GM18870 (cell line): Measurements from ENCODE around the gene FOLR1.
"Not testable (repeated sequence)": the region's sequence is repeated elsewhere in the genome, so short reads cannot be mapped to it uniquely, and the experiment has no call there.

Source experiments
- ATAC-seq: cut with Tn5 transposase; IDR thresholded peaks from one replicate; pipeline ENCODE4 v1.9.1; 2021; ENCODE audit warnings: moderate library complexity; ENCODE audit not compliant: unreplicated experiment

The FOLR1 gene

DNA sequence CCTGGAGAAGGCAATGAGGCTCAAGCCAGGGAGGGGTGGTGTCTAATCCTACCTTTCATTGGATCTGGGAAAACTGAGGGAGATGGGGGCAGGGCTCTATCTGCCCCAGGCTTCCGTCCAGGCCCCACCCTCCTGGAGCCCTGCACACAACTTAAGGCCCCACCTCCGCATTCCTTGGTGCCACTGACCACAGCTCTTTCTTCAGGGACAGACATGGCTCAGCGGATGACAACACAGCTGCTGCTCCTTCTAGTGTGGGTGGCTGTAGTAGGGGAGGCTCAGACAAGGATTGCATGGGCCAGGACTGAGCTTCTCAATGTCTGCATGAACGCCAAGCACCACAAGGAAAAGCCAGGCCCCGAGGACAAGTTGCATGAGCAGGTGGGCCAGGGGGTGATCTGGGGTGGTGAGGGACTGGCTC lies at the start of gene FOLR1:
Gene FOLR1 (plus strand): TSS at position 180 of the 421 bp plus-strand sequence. CDS start 34 bp downstream, at position 214.
- no peak for ATAC-seq

- ATAC-seq = not testable (repeated sequence)
Observed at GRCh38 chr11:72142543-72142942, 49.4 kb upstream of the FOLR1 start.

DNA sequence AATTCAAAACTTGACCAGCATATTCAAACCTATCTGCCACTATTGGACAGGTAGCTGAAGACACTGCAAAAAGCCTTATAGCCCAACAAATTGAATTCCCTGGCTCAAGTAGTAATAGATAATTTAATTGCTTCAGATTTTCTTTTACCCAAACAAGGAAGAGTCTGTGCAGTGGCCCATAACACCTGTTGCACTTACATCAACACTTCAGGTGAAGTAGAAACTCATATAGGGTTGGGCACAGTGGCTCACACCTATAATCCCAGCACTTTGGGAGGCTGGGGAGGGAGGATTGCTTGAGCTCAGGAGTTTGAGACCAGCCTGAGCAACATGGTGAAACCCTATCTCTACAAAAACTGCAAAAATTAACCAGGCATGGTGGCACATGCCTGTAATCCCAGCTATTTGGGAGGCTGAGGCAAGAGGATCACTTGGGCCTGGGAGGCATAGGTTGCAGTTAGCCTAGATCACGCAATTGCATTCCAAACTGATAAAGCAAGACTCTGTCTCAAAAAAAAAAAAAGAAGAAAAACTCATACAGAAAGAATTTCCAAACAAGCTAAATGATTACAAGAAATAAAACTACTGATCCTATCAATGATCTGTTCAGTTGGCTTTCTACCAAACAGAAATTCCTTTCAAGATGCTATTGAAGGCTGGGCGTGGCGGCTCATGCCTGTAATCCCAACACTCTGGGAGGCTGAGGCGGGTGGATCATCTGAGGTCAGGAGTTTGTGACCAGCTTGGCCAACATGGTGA lies 47.0 kb upstream of the FOLR1 start:
- ATAC-seq = no peak

DNA sequence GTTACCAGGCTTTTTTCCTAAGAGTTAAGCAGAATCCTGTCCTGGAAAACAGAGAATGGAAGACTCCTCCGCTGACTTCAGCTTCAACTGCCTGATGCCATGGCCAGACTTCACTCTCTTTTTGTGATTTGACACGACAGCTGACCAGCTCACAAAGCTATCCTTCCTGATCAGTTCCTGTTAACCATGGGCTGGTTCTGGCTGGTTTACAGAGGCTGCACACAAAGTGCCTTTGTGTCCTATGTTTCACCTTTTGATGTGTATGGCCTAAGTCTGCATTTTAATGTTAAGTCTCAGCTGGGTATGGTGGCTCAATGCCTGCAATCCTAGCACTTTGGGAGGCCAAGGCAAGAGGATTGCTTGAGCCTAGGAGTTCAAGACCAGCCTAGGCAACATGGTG lies 45.3 kb upstream of the FOLR1 start:
- no peak for ATAC-seq

DNA sequence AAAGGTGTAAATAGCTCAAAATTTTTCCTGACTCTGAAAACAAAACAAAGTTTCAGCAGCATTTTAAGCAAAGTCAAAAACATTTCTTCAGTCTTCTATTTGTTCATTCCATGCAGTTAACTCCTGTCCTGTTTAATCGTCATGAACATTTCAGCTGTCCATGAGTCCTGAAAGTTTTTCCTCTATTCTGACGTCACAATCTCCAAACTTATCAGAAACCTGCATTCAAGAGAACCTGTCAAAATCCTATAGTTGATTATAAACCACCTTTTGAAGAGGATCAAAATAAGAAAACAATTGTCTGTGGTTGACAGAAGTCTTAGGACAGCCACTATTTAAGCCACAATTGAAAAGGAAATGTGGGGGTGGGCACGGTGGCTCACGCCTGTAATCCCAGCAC lies 41.1 kb upstream of the FOLR1 start:
- no peak for ATAC-seq

DNA sequence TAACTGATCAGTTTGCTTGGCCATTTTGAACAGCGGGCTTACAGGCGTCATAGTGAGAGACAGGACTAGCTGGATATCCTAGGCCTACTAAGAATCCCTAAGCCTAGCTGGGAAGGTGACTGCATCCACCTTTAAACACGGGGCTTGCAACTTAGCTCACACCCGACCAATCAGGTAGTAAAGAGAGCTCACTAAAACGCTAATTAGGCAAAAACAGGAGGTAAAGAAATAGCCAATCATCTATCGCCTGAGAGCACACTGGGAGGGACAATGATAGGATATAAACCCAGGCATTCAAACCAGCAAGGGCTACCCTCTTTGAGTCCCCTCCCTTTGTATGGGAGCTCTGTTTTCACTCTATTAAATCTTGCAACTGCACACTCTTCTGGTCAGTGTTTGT lies 38.1 kb upstream of the FOLR1 start:
- ATAC-seq = not testable (repeated sequence)

DNA sequence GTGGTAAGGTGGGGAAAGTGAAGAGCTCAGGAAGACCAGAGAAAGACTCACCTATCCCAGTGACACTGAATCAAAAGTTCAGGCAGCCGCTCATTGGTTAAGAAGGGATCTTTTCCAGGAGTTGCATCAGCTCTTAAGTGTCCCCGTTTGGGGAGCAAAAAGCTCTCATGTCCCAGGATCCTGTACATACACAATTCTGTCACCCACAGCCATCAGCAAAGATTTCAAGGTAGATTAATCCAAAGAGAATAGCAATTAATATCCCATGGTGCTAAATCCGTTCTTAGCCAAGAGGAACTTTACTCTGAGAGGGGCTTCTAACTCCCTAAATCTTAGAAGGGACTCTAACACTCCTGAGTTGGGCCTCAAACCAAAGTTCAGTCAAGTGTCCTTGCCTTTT lies 37.1 kb upstream of the FOLR1 start:
- ATAC-seq = no peak

- no peak for ATAC-seq
Observed at GRCh38 chr11:72155751-72156150, 36.2 kb upstream of the FOLR1 start.

DNA sequence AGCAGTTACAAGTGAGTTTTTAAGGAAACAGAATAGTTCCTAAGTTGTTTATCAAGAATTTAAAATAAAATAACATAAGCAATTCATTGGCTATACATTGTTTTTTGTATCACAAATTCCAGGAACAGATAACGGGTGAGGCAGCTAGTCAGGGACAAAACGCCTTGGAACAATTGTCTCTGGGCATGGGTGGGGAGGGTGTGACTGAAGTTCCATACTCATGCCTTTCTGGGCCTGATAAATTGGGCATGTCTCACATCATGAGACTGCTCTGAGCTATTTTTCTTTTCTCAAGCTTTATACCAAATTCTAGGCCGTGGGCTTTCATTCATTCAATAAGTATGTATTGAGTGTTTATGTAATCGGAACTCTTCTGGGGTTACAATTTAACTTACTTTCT lies 34.8 kb upstream of the FOLR1 start:
- ATAC-seq = no peak

DNA sequence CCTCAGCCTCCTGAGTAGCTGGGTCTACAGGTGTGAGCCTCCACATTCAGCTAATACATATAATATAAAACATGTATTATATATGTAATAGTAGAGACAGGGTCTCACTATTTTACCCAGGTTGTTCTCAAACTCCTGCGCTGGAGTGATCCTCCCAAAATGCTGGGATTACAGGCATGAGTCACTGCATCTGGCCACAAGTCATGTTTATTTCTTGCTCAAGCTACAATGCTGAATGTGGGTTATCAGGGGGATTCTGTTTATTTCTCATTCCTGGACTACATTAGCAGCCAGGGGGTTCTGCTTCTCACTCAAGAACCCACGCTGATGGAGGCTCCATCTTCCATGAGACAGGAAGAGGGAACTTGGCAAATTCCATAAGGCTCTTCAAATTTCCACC lies 31.6 kb upstream of the FOLR1 start:
- no peak for ATAC-seq

DNA sequence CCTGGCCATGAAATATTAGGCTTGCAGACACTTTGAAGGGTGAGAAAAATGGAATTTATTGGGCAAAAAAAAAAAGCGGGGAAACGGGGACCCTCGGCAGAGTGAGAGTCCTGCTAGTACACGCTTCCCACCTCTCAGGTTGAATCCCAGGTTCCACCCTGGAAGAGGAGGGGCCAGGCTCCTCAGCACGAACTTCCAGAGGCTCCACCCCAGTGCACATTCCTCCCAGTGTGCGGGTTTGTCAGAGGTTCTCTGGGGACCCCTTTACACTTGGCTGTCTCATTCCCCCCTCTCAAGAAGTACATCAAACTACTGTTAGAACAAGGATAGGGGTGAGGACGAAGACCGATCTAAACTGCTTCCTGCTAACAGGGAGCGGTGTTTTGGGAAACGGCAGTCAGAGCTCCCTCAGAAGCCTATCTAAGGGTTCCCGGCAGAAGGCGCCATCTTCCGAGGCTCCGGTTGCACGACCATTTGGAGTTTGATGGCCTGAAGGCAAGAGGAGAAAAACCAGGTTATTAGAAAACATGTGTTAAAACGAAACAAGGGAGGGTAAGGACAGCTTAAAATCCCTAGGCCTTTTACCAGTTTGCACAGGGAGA lies 28.9 kb upstream of the FOLR1 start:
- ATAC-seq = no peak

DNA sequence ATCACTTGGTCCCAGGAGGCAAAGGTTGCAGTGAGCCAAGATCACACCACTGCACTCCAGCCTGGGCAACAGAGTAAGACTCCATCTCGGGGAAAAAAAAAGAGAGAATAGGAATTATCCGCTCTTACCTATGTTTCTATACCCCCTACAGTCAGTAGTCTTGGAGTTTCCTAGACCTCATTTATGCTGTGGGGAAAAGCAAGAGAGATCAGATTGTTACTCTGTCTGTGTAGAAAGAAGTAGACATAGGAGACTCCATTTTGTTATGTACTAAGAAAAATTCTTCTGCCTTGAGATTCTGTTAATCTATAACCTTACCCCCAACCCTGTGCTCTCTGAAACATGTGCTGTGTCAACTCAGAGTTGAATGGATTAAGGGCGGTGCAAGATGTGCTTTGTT lies 27.8 kb upstream of the FOLR1 start:
- not testable (repeated sequence) for ATAC-seq

GRCh38 chr11:72169046-72169555 lies 22.8 kb upstream of the FOLR1 start:
- not testable (repeated sequence) for ATAC-seq

- not testable (repeated sequence) for ATAC-seq
Observed at GRCh38 chr11:72169754-72170153, 22.2 kb upstream of the FOLR1 start.

DNA sequence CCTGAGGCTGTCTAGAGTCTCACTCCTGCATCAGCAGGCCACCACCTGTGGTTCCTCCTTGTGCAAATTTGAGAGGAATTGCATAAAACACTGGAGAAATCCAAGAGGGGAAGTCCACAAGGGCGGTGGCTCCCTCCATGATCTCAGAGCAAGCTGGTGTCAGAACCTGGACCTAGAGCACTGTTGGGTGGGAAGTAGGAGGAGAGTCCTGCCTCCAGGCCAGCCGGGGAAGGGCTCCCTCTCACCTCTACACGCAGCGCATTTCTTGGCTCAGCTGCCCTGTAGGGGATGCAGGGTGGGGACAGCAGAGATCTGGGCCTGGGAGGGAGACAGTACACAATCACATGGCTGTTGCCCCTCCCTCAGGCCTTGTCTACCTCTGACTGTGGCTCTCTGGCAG lies 19.9 kb upstream of the FOLR1 start:
- not testable (repeated sequence) for ATAC-seq

DNA sequence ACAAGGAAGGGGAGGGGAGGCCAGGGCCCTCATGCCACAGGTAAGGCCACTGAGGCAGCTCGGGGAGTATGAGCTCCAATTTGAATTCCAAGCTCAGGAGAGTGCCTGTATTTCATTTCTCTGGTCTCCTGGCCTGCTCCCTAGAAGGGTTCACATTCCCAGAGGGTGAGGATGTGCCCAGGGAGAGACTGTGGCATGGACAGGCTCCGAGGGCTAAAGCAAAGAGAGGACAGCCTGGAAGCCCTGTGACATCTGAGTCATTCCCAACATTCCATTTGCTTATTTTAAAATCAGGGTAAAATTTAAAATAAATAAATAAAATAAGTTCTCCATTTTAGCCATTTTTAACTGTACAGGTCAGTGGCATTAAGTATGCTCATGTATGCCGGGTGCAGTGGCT lies 18.6 kb upstream of the FOLR1 start:
- no peak for ATAC-seq

- no peak for ATAC-seq
Observed at GRCh38 chr11:72174302-72175070, 17.5 kb upstream of the FOLR1 start.

GRCh38 chr11:72177656-72178055 lies 14.3 kb upstream of the FOLR1 start:
- no peak for ATAC-seq

DNA sequence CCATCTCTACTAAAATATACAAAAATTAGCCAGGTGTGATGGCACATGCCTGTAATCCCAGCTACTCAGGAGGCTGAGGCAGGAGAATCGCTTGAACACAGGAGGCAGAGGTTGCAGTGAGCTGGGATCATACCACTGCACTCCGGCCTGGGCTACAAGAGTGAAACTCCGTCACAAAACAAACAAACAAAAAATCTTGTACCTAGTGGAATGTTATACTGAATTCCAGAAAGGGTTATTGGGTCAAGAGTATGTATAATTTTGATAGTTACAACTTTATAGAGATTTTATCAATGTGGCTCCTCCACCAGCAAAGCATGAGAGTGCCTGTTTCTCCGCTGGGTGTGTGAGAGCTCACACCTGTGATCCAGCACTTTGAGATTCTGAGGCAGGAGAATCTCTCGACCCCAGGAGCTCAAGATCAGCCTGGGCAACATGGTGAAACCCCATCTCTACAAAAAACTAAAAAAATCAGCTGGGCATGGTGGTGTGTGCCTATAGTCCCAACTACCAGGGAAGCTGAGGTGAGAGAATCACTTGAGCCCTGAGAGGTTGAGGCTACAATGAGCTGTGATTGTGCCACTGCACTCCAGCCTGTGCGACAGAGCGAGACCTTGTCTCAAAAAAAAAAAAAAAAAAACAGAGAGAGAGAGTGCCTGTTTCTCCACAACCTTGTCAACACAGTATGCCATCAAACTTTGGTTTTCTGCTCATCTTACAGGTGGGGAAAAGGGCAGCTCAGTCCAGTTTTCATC lies 12.7 kb upstream of the FOLR1 start:
- no peak for ATAC-seq

DNA sequence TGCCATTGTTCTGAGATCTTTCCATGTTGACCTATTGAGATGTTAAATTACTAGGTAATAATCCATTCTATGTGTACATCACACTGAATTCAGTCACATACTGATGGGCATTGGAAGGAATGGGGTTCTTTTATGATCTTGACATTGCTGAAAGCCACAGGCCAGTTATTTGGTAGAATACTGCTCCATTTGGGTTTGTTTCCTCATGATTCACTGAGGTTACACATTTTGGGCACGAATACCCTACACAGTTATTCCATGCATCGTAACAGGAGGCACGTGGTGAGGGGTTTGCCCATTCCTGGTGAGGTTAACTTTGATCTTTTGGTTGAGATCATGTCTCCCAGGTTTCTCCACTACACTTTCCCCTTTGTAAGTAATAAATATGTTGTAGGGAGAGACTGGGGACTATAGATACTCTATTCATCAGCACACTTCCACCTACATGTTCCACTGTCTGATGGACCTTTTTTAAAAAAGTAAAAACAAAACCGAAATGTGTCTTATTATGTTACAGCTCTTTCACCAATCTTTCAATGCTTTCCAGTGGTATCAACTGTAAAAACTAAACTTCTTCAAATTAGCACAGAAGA lies 12.0 kb upstream of the FOLR1 start:
- no peak for ATAC-seq
